Measurements from ENCODE around the gene BEND7. TPM values are rescaled to one million over a fixed set of nuclear protein-coding genes. Genes with fewer than 3 reads are reported as not detected.

BEND7 gene
- total RNA-seq, result 2.7 and 2.9 TPM in 2 replicates

GRCh38 chr10:13528875-13529713, at the start of gene BEND7:
BEND7 (minus strand) TSS chr10:13529014; CDS start chr10:13528533, 481 bp downstream.

Other genes starting within 250 kb of the BEND7 start
- 22.2 and 28.8 TPM in 2 replicates for gene PHYH, start 228.9 kb downstream of the BEND7 start, total RNA-seq
- gene SEPHS1, start 180.7 kb downstream of the BEND7 start, total RNA-seq, result 27.9 and 43.1 TPM in 2 replicates
- 36.2 and 41.0 TPM in 2 replicates for gene PRPF18, start 58.0 kb upstream of the BEND7 start, total RNA-seq

All from aortic smooth muscle cell (primary cell).